Esophagus squamous epithelium (tissue), 5 donors: ENCODE results near the gene SVOPL. TPM values are rescaled to one million over a fixed set of nuclear protein-coding genes. Genes with fewer than 3 reads are reported as not detected.
"Not testable (repeated sequence)": the region's sequence is repeated elsewhere in the genome, so short reads cannot be mapped to it uniquely, and the experiment has no call there.

Source experiments
- DNase-seq: peaks from one replicate; lab custom pipeline; 2025; lab: John Stamatoyannopoulos, UW
- H3K27ac ChIP-seq, 4 donors: fragments of 200-600 bp; sonication (generic); one replicate each; pipeline ENCODE4 v1.5.1; 2016 to 2019; ENCODE audit warnings: mild to moderate bottlenecking in 1 of 4
- H3K27me3 ChIP-seq, 4 donors: fragments of 200-600 bp; sonication (generic); 1 replicate in 3 of 4; 2 replicates in 1 of 4; pipeline versions ENCODE4 v1.5.1 to v1.6.0; 2017 to 2021; ENCODE audit warnings: antibody characterized with exemption in 1 of 4
- H3K36me3 ChIP-seq, 3 donors: fragments of 200-600 bp; sonication (generic); one replicate each; pipeline ENCODE4 v1.5.1; 2016 to 2019
- H3K4me1 ChIP-seq, 3 donors: fragments of 200-600 bp; sonication (generic); one replicate each; pipeline ENCODE4 v1.5.1; 2017 to 2019
- H3K4me3 ChIP-seq, 4 donors: fragments of 200-600 bp; sonication (generic); 1 replicate in 3 of 4; 2 replicates in 1 of 4; pipeline ENCODE4 v1.5.1; 2016 to 2019; ENCODE audit warnings: mild to moderate bottlenecking in 2 of 4, moderate library complexity in 1 of 4
- H3K9me3 ChIP-seq, 3 donors: fragments of 200-600 bp; sonication (generic); one replicate each; pipeline ENCODE4 v1.5.1; 2016 to 2019
- POLR2A ChIP-seq, 4 donors: fragments of 450-650 bp; IDR thresholded peaks; one replicate each; pipeline ENCODE4 v1.6.1; 2017; ENCODE audit warnings: antibody characterized with exemption in 4 of 4, mild to moderate bottlenecking in 4 of 4, moderate library complexity in 3 of 4
- WGBS, 2 donors: methylation state at CpG; one replicate each; pipeline ENCODE4 v1.1.5; 2018; 5-methylcytosine and 5-hydroxymethylcytosine counted together
- intact Hi-C: fragments of 100-400 bp; cut with DNase I; formaldehyde crosslinking; loops from one replicate; pipeline ENCODE4 v1.15.0; 2022
- total RNA-seq, 4 donors: library from RNA; depleted of rRNA; stranded (reverse); fragments of >200 nt; gene quantifications; one replicate each; pipeline ENCODE4 v1.1.0, GENCODE V29; 2016
- TF ChIP-seq, protein P1 (sequence below), 6 experiments: fragments of 450-650 bp in 4 of 6; fragments of 200-600 bp in 2 of 6; sonication (generic) in 2 of 6; IDR thresholded peaks; one replicate each; pipeline ENCODE4 v1.5.1; 2016 to 2019; ENCODE audit warnings: antibody characterized with exemption in 6 of 6, mild to moderate bottlenecking in 4 of 6, moderate library complexity in 4 of 6
- donor health status: DM: yes; HTN: yes; CAD: no.

SVOPL gene
- total RNA-seq, 4 donors from 2014 or later: 0.18 TPM; not detected in 3

DNA sequence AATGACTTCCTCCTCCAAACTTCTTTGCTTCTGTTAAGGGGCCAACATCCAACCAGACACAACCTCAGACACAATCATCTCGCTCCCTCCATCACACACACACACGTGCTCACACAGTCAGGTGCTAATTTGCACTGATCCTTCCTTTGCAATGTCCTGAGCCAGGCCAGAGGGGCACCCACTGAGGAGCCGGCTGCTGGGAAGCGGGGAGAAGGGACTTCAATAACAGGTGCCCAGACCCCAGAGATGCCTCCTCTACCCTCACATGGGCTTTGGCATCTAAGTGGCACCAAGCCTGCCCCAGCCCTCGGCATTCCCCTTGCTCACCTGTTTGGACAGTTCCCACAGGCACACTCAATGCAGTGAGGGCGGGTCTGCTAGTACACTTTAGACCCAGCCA is 34.2 kb upstream of the SVOPL start:
- 55 to 64% methylated on average over 3 of the region's 6 CpGs for WGBS, 2 donors
- H3K4me3 ChIP-seq: no peak overlapping the region
- no peak for DNase-seq
- H3K36me3 ChIP-seq: no peaks in the 10 kb centered on the region
- no peaks in the 10 kb centered on the region for H3K27me3 ChIP-seq
- no peaks in the 10 kb centered on the region for H3K4me1 ChIP-seq
- TF ChIP-seq, protein P1, sequence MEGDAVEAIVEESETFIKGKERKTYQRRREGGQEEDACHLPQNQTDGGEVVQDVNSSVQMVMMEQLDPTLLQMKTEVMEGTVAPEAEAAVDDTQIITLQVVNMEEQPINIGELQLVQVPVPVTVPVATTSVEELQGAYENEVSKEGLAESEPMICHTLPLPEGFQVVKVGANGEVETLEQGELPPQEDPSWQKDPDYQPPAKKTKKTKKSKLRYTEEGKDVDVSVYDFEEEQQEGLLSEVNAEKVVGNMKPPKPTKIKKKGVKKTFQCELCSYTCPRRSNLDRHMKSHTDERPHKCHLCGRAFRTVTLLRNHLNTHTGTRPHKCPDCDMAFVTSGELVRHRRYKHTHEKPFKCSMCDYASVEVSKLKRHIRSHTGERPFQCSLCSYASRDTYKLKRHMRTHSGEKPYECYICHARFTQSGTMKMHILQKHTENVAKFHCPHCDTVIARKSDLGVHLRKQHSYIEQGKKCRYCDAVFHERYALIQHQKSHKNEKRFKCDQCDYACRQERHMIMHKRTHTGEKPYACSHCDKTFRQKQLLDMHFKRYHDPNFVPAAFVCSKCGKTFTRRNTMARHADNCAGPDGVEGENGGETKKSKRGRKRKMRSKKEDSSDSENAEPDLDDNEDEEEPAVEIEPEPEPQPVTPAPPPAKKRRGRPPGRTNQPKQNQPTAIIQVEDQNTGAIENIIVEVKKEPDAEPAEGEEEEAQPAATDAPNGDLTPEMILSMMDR (IDR thresholded peaks at IDR 0.05): no peak
- no peak for TF ChIP-seq POLR2A (IDR thresholded peaks at IDR 0.05)
- no peaks in the 10 kb centered on the region for H3K9me3 ChIP-seq
- intact Hi-C loops: loop anchor here (10.0 kb wide), 1 partner anchor 571 kb away; no protein-coding TSS in a partner anchor
- H3K27ac ChIP-seq: no peak overlapping the region

GRCh38 chr7:138731733-138732132 is 30.6 kb upstream of the SVOPL start:
- intact Hi-C loops: loop anchor here (10.0 kb wide), 1 partner anchor 567 kb away; no protein-coding TSS in a partner anchor
- H3K9me3 ChIP-seq, H3K4me3 ChIP-seq, H3K27me3 ChIP-seq, H3K4me1 ChIP-seq, DNase-seq, H3K27ac ChIP-seq, H3K36me3 ChIP-seq: not testable (repeated sequence)
- 94 to 95% methylated on average over 5 of the region's 5 CpGs for WGBS, 2 donors

GRCh38 chr7:138729444-138729843 is 28.3 kb upstream of the SVOPL start:
- DNase-seq: no peak
- whole genome bisulfite sequencing, 2 donors: 80 to 86% methylated on average over 8 to 9 of the region's 9 CpGs
- intact Hi-C loops: no loop called here

GRCh38 chr7:138727336-138728099 is 26.4 kb upstream of the SVOPL start:
- H3K27me3 ChIP-seq: no peaks in the 10 kb centered on the region
- no peaks in the 10 kb centered on the region for H3K36me3 ChIP-seq
- 30 to 44% methylated on average over 10 of the region's 10 CpGs for WGBS, 2 donors
- intact Hi-C loops: no loop called here
- TF ChIP-seq POLR2A (IDR thresholded peaks at IDR 0.05): no peak
- TF ChIP-seq, protein P1 (IDR thresholded peaks at IDR 0.05): no peak
- no peak overlapping the region for H3K4me3 ChIP-seq
- peak overlapping the region in 3 of 4 donors; percentile 35 to 62 (median 46) for H3K27ac ChIP-seq
- H3K4me1 ChIP-seq: peaks cover 0 to 9% (median 0%) of the 10 kb centered on the region in 3 donors
- no peak for DNase-seq
- H3K9me3 ChIP-seq: no peaks in the 10 kb centered on the region

More at GRCh38 chr7:138729444-138729843, 28.3 kb upstream of the SVOPL start:
- Histone ChIP-seq H3K36me3 (no peaks in the 10 kb centered on the region), H3K9me3 (no peaks in the 10 kb centered on the region), H3K4me3 (no peak overlapping the region), H3K27ac (no peak overlapping the region), H3K27me3 (no peaks in the 10 kb centered on the region), H3K4me1 (peaks cover 0 to 9% (median 0%) of the 10 kb centered on the region in 3 donors)
- TF ChIP-seq POLR2A (IDR thresholded peaks at IDR 0.05): no peak
- TF ChIP-seq, protein P1 (IDR thresholded peaks at IDR 0.05): no peak

GRCh38 chr7:138726288-138726687 is 25.1 kb upstream of the SVOPL start:
- peaks cover 0 to 9% (median 0%) of the 10 kb centered on the region in 3 donors for H3K4me1 ChIP-seq
- H3K36me3 ChIP-seq: no peaks in the 10 kb centered on the region
- H3K9me3 ChIP-seq: no peaks in the 10 kb centered on the region
- no peaks in the 10 kb centered on the region for H3K27me3 ChIP-seq
- TF ChIP-seq, protein P1 (IDR thresholded peaks at IDR 0.05): no peak
- TF ChIP-seq POLR2A (IDR thresholded peaks at IDR 0.05): no peak
- DNase-seq: no peak
- intact Hi-C loops: no loop called here
- H3K27ac ChIP-seq: no peak overlapping the region
- no peak overlapping the region for H3K4me3 ChIP-seq
- WGBS, 2 donors: 67 to 82% methylated on average over 2 to 5 of the region's 9 CpGs
